Stomach (tissue), 4 donors: ENCODE measurements around the gene CENPA.
"Not testable (repeated sequence)": the region's sequence is repeated elsewhere in the genome, so short reads cannot be mapped to it uniquely, and the experiment has no call there.

Experiments used
- CTCF ChIP-seq, 7 experiments: fragments of 450-650 bp in 4 of 7; fragments of 200-600 bp in 3 of 7; sonication (generic) in 3 of 7; IDR thresholded peaks; one replicate each; pipeline ENCODE4 v1.5.1; 2016 to 2019; ENCODE audit warnings: antibody characterized with exemption in 7 of 7, control low read depth in 2 of 7, mild to moderate bottlenecking in 1 of 7
- EP300 ChIP-seq: sonication (generic); formaldehyde crosslinking; IDR thresholded peaks from one replicate; pipeline ENCODE4 v1.6.1; 2017; ENCODE audit warnings: antibody characterized with exemption
- POLR2A ChIP-seq, 4 donors: fragments of 450-650 bp; IDR thresholded peaks; one replicate each; pipeline ENCODE4 v1.6.1; 2016; ENCODE audit warnings: antibody characterized with exemption in 4 of 4, control low read depth in 2 of 4, mild to moderate bottlenecking in 1 of 4, moderate library complexity in 1 of 4

- not testable (repeated sequence) for TF ChIP-seq CTCF (IDR thresholded peaks at IDR 0.05); POLR2A (IDR thresholded peaks at IDR 0.05); EP300
These were observed 9.3 kb downstream of the CENPA start for GRCh38 chr2:26795135-26795534.
